GM21723 (cell line): ENCODE results near the gene TM9SF2.
A peak's percentile ranks its signal among the peaks of the same experiment; 100 is the strongest.
"Not testable (repeated sequence)": the region's sequence is repeated elsewhere in the genome, so short reads cannot be mapped to it uniquely, and the experiment has no call there.

Experiments
- ATAC-seq: cut with Tn5 transposase; IDR thresholded peaks from one replicate; pipeline ENCODE4 v1.9.1; 2021; ENCODE audit warnings: mild to moderate bottlenecking, moderate library complexity; ENCODE audit not compliant: unreplicated experiment

TM9SF2 gene

GRCh38 chr13:99527301-99527700 lies 26.0 kb downstream of the TM9SF2 start:
- no peak for ATAC-seq

GRCh38 chr13:99528547-99528946 lies 27.3 kb downstream of the TM9SF2 start:
- ATAC-seq: peak; percentile 75

DNA sequence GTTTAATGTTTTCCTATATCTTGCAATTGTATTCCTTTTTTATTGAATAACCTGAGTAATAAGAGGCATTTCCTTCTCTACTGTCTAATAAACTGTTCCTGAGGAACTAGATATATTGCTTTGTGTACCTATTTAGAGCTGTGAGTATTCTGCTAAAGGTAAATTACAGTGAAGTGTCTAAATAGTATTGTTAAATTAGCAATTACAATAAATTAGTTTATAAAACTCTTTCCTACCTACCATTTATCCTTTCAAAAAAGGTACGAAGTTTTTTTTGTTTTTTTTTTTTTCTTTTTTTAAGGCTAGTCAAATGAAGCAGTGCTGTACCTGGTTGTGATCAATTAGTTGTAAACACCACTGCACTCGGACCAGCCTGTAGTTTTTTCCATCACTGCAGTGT lies 34.8 kb downstream of the TM9SF2 start:
- no peak for ATAC-seq

DNA sequence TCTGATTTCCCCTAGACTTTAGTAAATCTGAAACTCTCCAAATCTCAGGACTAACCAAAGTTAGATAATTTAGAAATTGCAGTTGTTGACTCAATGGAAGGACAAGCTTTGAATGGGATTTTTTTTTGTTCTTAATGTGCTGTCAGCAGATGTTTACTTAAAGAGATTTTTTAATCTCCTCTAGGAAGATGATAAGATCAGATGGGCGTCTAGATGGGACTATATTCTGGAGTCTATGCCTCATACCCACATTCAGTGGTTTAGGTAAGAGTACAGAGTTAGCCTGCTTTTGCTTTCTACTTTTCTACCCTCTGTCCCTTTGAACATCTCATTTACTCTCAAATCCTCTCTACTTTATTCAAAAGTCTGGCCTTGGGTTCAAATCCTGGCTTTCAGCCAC lies 39.3 kb downstream of the TM9SF2 start:
- no peak for ATAC-seq

- peak; percentile 96 for ATAC-seq
These were observed 41.6 kb downstream of the TM9SF2 start for GRCh38 chr13:99542788-99543406.

DNA sequence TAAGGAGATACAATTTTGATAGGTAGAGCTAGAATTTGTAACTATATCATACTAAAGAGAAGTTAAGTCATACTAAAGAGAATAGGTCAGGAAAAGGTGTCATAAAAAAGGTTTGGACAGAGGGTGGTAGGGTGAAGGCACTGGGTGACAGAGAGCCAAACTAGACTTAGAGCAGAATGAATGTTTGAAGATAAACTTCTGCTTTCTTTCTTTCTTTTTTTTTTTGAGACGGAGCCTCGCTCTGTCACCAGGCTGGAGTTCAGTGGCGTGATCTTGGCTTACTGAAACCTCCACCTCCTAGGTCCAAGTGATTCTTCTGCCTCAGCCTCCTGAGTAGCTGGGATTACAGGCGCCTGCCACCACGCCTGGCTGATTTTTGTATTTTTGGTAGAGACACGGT lies 44.1 kb downstream of the TM9SF2 start:
- ATAC-seq: no peak

DNA sequence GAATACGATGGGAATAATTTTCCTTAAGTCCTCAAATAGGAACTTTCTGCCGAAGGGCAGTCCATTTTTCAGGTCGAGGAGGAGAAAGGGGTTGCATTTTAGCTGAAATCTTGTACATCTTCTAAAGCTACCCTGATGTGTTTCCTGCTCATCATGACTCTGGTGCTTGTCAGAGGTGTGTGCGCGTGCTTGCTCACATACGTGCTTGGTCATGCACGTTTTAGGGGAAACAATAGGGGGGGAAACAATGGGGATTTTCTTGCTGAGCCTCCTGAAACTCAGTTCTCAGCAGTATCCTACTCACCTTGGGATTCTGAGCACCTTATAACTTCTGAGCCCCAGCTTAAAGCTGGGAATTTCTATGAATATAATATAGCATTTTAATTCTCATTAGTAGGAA lies 44.7 kb downstream of the TM9SF2 start:
- ATAC-seq: no peak

DNA sequence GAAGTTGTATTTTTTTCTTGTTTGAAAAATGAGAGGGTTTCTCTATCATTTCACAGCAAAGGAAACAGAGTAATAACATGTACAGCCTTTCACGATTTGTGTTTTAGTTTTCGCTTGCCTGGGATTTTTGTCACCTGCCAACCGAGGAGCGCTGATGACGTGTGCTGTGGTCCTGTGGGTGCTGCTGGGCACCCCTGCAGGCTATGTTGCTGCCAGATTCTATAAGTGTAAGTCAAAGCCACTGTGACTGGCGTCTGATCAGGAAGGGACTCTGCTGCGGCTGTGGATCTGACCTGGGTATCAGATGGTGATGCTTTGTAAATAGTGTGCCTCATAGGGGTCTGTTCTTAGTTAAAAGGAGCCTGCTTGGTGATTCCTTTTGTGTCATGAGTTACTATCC lies 45.6 kb downstream of the TM9SF2 start:
- no peak for ATAC-seq

- peak; percentile 66 for ATAC-seq
These were observed 47.2 kb downstream of the TM9SF2 start for GRCh38 chr13:99548448-99548847.

GRCh38 chr13:99553033-99553432 lies 51.8 kb downstream of the TM9SF2 start:
- no peak for ATAC-seq

GRCh38 chr13:99555149-99555548 lies 53.9 kb downstream of the TM9SF2 start:
- no peak for ATAC-seq

- ATAC-seq: no peak
These were observed 55.7 kb downstream of the TM9SF2 start for GRCh38 chr13:99556867-99557443.

DNA sequence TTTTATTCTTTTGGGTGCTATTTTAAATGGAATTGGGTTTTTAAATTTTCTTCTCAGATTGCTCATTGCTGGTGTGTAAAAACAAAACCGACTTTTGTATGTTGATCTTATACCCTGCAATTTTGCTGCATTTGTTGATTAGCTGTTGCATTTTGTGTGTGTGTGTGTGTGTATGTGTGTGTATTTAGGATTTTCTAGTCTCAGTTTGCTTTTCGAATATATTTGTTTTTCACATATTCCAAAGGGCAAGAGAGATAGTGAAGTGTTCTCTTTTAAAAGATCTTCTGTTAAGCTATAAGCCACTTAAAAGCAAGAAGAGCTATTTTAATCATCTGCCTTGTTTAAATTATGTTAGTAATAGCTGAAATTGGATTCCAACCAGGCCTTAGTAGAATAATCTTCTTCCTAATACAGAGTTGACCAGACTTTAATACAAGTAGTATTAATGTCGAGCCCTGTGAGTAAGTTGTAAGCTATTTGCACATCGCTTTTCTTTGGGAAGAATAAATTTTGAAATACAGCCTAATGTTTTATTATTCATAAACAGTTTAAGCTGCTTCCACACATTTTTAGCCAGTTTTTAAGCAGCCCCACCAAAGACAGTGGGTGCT lies 57.4 kb downstream of the TM9SF2 start:
- ATAC-seq: no peak

DNA sequence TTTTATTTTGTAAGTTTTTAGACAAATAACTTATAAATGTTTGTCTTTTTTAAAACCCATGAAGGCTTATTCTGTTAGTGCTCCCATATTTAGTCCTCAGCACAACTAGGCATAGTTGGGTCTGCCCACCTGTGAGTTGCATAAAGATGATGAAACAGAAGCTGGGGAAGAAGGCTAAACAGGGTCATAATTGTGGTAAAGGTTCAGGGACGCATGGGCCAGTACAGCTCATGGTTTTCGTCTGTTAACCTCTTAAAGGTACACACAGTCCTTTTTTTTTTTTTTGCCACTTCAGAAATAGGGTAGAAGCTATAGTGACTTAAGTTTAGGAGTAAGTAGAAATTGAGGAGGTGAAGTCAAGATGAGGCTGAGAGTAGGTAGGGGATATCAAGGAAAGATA lies 58.3 kb downstream of the TM9SF2 start:
- no peak for ATAC-seq

DNA sequence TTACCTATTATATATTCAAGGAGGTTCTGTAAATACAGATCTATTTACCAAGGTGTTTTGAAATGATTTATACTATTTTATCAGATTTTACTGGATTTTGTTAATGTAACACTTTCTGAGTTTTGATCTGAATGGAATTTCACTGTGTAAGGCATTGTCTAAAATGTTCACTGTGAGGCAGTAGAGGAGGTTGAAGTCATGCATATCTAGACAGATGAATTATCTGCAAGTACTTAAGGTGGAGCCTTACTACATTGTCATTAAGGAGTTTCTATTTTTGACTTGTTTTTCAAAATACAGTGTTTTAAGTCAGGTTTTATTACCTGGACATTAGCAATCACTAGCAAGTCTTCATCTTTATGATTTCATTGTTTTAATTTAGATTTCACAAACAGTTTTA lies 62.1 kb downstream of the TM9SF2 start:
- ATAC-seq: no peak

- no peak for ATAC-seq
These were observed 63.1 kb downstream of the TM9SF2 start for GRCh38 chr13:99564386-99564785.

DNA sequence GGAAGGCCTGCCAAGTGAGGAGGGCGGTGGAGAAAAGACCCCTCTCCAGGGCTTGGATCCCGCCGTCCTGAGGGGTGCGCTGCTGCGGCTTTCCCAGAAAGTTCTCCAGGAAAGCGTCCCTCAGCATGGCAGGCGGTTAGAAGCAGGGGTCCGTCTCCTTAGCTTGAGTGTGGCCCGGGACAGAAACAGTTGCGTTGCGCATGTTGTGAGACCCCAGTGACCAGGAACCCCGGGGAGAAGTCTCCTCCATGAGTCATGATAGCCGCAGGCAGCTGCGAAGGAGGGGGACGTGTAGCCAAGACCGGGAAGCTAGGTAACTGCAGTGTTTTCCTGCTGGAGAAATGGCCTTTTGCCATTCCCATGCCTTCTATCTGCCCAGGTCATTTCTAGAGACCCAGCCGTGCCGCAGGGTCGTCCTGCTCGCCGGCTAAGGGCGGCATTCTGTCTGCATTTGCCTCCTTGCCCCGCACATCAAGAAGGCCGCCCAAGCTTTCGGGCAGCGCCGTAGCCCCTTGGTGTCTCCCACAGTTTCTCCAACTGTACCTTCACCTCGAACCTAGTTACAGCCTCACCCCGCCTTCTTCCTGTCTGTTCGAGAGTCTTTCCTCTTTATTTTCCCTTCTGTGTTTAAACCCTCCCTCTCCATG lies 64.3 kb downstream of the TM9SF2 start:
- no peak for ATAC-seq

DNA sequence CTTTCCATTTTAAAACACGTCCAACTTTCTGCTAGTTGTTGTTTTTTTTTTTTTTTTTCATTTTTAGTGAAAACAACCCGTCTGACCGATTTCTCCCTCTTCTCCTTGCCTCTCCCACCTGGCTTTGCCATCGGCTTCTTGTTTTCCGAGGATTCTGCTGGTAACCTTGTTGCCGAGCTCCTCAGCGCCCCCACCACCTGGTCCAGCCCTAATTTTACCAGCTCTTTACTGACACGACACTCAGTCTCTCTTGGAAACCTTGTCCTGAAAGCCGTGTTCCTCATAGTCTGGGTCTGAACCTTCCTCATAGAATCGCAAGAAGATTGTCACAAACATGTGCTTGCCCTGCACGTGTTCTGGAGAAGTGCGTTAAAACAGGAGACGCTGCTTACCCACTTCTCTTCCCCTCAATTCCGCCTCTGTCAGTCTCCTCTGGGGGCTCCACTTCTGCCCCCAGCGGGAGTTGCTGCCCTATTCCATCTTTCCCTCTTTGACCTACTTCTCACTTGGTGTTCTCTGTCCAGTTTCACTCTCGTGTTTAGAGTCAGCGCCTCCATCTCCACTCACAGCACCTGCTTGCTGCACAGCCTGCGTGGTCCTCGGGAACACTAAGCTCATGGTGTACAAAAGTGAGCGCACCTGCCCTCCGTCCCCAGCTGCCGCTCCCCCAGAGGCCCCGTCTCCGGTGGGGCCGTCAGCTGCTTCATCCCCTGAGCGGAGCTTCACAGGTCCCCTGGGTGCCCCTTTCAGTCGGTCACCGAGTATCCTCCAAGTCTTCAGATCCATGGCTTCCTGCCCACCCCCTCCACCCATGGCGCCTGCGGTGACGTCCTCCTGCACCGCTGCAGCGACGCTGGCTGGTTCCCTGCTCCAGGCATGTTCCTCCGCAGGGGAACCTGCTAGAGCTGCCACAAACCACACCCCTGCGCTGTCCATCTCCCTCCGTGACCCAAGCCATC lies 65.1 kb downstream of the TM9SF2 start:
- ATAC-seq: no peak

DNA sequence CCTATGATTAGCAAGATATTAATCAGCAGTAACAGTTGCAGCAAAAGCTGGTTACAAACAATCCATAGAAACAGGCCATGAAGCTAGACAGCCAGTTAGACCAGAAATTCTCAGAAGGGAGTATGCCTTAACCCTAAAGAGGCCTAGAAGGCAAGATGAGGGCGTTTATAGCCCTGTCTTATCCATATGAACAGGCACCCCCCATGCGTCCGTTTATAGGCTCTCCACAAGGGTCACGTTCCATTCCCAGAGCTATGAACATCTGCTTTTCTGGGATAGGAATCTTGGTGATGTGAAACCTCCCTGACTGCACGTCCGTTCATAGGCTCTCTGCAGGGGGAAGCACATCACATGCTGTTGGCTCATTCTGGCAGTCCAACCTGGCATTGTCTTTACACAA lies 67.6 kb downstream of the TM9SF2 start:
- ATAC-seq: not testable (repeated sequence)

DNA sequence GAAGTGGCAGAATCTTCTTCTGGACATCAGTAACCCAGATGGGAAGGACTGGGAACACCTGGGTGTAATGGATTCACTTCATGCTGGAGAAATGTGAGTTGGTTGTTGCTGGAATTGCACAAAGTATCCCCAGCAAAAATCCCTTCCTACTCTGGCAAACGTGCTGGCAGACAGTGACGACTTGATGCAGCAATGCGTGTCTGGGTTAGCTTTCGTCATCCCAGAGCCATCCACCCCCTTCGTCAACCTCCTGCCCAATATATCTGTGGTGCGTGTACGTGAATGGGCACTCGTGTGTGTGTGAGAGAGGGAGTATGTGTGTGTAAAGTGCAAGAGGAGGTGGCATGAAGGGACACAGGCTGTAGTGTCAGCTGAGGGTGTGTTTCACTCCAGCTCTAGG lies 70.9 kb downstream of the TM9SF2 start:
- no peak for ATAC-seq

GRCh38 chr13:99572921-99573320 lies 71.6 kb downstream of the TM9SF2 start:
- ATAC-seq: no peak
